Prostate gland (tissue), 2 donors: ENCODE data around the gene SLC6A16. TPM values are rescaled to one million over a fixed set of nuclear protein-coding genes. Genes with fewer than 3 reads are reported as not detected.
"Not testable (repeated sequence)": the region's sequence is repeated elsewhere in the genome, so short reads cannot be mapped to it uniquely, and the experiment has no call there.

Experiments used
- DNase-seq: peaks from one replicate; pipeline ENCODE4 v3.0.0-alpha.2; 2019; ENCODE audit warnings: low spot score
- H3K27ac ChIP-seq, 2 donors: fragments of 200-600 bp; sonication (generic); 2 replicates each; pipeline ENCODE4 v1.5.1; 2017 to 2019
- H3K27me3 ChIP-seq: fragments of 200-600 bp; sonication (generic); replicated peaks from 2 replicates; pipeline ENCODE4 v1.5.1; 2019; ENCODE audit not compliant: insufficient read depth
- H3K36me3 ChIP-seq, 2 donors: fragments of 200-600 bp; sonication (generic); 1 replicate in 1 of 2; 2 replicates in 1 of 2; pipeline versions ENCODE4 v1.5.1 to v1.8.1; 2017 to 2019
- H3K4me1 ChIP-seq: fragments of 200-600 bp; sonication (generic); replicated peaks from 2 replicates; pipeline ENCODE4 v1.5.1; 2019
- H3K4me3 ChIP-seq, 2 donors: fragments of 200-600 bp; sonication (generic); 2 replicates each; pipeline ENCODE4 v1.5.1; 2017 to 2019
- H3K9me3 ChIP-seq: fragments of 200-600 bp; sonication (generic); 2 replicates; pipeline ENCODE4 v1.5.1; 2017
- POLR2A ChIP-seq: fragments of 450-650 bp; IDR thresholded peaks from one replicate; pipeline ENCODE4 v1.6.1; 2016; ENCODE audit warnings: antibody characterized with exemption, mild to moderate bottlenecking
- POLR2AphosphoS5 ChIP-seq: sonication (generic); formaldehyde crosslinking; IDR thresholded peaks from one replicate; pipeline ENCODE4 v1.6.1; 2017; ENCODE audit warnings: antibody characterized with exemption
- whole genome bisulfite sequencing: methylation state at CpG from one replicate; pipeline ENCODE4 v1.1.5; 2018; 5-methylcytosine and 5-hydroxymethylcytosine counted together
- intact Hi-C: fragments of 100-400 bp; cut with DNase I; formaldehyde crosslinking; loops from one replicate; pipeline ENCODE4 v1.14.2; 2022
- total RNA-seq, 2 donors: library from RNA; depleted of rRNA; stranded (reverse); fragments of >200 nt; gene quantifications; one replicate each; pipeline ENCODE4 v1.1.0, GENCODE V29; 2016
- TF ChIP-seq, protein P1 (sequence below), 4 experiments: fragments of 200-600 bp in 2 of 4; fragments of 450-650 bp in 2 of 4; sonication (generic) in 2 of 4; IDR thresholded peaks; 1 replicate in 3 of 4; 2 replicates in 1 of 4; pipeline ENCODE4 v1.5.1; 2016 to 2019; ENCODE audit warnings: antibody characterized with exemption in 4 of 4, mild to moderate bottlenecking in 2 of 4, moderate library complexity in 2 of 4

SLC6A16 gene
- 1 to 10 TPM in 1 of 2 donors, under 1 TPM in 1; 0.59 to 4.3 TPM for total RNA-seq

DNA sequence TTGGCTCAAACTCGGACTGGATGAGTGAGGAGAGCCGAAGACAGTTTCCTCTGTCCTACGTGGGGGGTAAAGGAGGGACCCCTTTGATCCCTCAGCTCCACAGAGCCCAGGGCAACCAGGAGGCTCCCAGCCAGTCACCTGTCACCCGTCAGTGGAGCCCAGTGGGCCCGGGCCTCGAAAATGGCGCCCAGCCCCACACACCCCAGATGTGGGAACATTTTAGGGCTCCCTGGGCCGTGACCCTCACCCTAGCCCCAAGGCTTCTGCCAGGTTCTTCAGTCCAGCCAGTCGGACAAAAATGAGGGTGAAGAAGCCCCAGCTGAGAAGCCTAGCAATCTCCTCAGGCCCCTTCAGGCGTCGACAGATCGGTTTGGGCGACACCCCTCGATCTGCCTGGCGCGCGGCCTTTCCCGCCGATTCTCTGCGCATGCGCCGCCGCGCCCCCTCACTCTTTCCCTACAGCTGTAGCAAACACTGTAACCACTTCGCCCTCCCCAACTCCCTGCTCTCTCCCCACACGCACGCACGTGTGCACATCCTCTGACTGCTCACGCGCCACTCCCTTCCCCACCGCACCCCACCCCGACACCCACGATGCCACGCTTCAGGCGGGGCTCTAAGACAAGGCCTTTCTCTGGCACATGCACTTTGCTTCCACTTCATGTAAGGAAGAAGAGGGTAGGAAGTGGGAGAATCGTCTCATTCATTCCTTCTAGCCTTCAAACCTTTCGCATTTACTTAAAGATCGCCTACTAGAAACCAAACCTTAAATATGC is at the start of gene SLC6A16:
TSS of gene SLC6A16 (minus strand) at position 391 of the 776 bp plus-strand sequence. CDS start 13,844 bp downstream, outside the sequence.
- Histone ChIP-seq H3K4me1 (no peaks in the 10 kb centered on the region), H3K9me3 (no peaks in the 10 kb centered on the region), H3K4me3 (no peak within 1 kb of the TSS), H3K27me3 (no peaks in the 10 kb centered on the region), H3K36me3 (no peaks in the 10 kb centered on the region), H3K27ac (no peak within 1 kb of the TSS)
- no peak for DNase-seq
- 90% methylated on average over 38 of the region's 38 CpGs for WGBS
- intact Hi-C loops, result no loop called here
- TF ChIP-seq POLR2A, result no peak

DNA sequence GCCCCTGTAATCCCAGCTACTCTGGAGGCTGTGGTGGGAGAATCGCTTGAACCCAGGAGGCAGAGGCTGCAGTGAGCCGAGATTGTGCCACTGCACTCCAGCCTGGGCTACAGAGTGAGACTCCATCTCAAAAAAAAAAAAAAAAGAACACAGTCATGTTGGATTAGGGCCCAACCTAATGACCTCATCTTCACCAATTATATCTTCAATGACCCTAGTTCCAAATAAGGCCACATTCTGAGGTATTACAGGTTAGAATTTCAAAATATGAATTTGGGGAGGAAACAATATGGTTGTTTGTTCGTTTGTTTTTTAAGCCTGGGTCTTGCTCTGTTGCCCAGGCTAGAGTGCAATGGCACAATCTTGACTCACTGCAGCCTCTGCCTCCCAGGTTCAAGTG is 48.2 kb upstream of the SLC6A16 start:
- H3K4me3 ChIP-seq, H3K4me1 ChIP-seq, intact Hi-C loops, H3K9me3 ChIP-seq, H3K27ac ChIP-seq, DNase-seq, H3K27me3 ChIP-seq, H3K36me3 ChIP-seq: not testable (repeated sequence)
- WGBS, result 80% methylated on average over 3 of the region's 3 CpGs

DNA sequence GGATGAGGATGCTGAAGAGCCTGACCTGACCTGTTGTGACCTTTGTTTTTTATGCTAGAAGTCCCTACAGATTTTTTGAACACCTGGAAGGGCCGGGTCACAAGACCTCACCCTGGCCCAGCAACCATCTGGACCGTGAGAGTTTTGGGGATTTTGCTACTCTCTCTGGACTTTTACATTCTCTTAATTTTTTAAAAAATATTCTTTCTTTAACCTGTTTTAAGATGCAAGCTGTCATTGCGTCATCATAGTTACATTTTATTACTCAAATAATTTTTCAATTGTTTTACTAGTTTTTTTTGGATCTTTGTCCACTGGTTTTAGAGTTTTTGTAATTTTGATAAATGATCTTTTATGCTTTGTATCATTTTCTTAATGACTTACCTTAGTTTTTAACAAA is 46.2 kb upstream of the SLC6A16 start:
- DNase-seq, result no peak
- no peak overlapping the region for H3K4me3 ChIP-seq
- no peaks in the 10 kb centered on the region for H3K36me3 ChIP-seq
- no peaks in the 10 kb centered on the region for H3K27me3 ChIP-seq
- 77% methylated on average over 3 of the region's 3 CpGs for WGBS
- intact Hi-C loops, result no loop called here
- no peaks in the 10 kb centered on the region for H3K9me3 ChIP-seq
- no peaks in the 10 kb centered on the region for H3K4me1 ChIP-seq
- TF ChIP-seq POLR2AphosphoS5 (no peak), POLR2A (no peak)
- TF ChIP-seq, protein P1, sequence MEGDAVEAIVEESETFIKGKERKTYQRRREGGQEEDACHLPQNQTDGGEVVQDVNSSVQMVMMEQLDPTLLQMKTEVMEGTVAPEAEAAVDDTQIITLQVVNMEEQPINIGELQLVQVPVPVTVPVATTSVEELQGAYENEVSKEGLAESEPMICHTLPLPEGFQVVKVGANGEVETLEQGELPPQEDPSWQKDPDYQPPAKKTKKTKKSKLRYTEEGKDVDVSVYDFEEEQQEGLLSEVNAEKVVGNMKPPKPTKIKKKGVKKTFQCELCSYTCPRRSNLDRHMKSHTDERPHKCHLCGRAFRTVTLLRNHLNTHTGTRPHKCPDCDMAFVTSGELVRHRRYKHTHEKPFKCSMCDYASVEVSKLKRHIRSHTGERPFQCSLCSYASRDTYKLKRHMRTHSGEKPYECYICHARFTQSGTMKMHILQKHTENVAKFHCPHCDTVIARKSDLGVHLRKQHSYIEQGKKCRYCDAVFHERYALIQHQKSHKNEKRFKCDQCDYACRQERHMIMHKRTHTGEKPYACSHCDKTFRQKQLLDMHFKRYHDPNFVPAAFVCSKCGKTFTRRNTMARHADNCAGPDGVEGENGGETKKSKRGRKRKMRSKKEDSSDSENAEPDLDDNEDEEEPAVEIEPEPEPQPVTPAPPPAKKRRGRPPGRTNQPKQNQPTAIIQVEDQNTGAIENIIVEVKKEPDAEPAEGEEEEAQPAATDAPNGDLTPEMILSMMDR (IDR thresholded peaks at IDR 0.05), result no peak
- H3K27ac ChIP-seq, result no peak overlapping the region

DNA sequence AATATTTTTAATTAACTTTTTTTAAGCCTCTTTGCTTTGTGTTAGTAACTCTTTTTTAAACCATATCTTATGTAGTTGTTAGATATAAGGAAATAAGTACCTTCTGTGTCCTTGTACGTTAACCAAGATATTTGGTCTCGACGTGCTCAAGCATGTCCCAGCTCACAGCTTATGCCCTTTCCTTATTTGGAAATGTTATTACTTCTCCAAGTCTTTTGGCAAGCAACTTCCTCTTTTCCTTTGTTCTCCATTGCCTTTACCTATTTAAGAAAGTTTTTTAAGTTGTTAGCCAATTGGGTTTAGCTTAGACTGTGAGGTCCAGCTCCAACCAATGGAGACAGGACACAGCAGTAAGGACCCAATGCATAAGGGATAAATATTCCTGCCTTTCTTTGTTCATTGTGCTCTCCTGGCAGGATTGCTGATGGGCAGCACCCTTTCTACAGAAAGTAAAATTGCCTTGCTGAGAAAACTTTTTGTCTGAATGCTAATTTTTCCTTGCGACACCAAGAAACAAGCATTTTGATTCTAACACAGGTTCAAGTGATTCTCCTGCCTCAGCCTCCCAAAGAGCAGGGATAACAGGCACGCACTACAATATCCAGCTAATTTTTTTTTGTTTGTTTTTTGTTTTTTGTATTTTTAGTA is 43.8 kb upstream of the SLC6A16 start:
- WGBS, result 80% methylated on average over 5 of the region's 5 CpGs
- no peak for DNase-seq
- H3K27ac ChIP-seq, result no peak overlapping the region
- intact Hi-C loops, result no loop called here
- H3K4me1 ChIP-seq, result no peaks in the 10 kb centered on the region
- no peaks in the 10 kb centered on the region for H3K36me3 ChIP-seq
- no peaks in the 10 kb centered on the region for H3K27me3 ChIP-seq
- no peak overlapping the region for H3K4me3 ChIP-seq
- no peak for TF ChIP-seq POLR2A
- no peaks in the 10 kb centered on the region for H3K9me3 ChIP-seq

DNA sequence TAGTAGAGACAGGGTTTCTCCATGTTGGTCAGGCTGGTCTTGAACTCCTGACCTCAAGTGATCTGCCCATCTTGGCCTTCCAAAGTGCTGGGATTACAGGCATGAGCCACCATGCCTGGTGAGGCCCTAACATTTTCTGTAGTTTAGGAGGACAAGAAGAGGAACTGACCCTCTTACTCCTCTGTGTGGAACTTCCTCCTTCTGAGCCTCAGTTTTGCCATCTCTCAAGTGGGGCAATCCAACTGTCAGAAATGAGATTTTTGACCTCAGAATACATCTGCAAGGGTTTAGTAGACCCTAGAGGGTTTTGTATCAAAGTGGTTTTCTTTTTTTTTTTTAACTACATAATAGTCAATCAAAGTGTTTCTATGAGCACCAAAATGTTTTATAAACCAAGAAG is 41.1 kb upstream of the SLC6A16 start:
- TF ChIP-seq, protein P1 (IDR thresholded peaks at IDR 0.05), result no peak
- TF ChIP-seq POLR2AphosphoS5 (no peak), POLR2A (no peak)
- no peak for DNase-seq
- no peaks in the 10 kb centered on the region for H3K9me3 ChIP-seq
- H3K36me3 ChIP-seq, result no peaks in the 10 kb centered on the region
- no peaks in the 10 kb centered on the region for H3K27me3 ChIP-seq
- intact Hi-C loops, result no loop called here
- no peak overlapping the region for H3K27ac ChIP-seq
- H3K4me3 ChIP-seq, result no peak overlapping the region
- no peaks in the 10 kb centered on the region for H3K4me1 ChIP-seq

DNA sequence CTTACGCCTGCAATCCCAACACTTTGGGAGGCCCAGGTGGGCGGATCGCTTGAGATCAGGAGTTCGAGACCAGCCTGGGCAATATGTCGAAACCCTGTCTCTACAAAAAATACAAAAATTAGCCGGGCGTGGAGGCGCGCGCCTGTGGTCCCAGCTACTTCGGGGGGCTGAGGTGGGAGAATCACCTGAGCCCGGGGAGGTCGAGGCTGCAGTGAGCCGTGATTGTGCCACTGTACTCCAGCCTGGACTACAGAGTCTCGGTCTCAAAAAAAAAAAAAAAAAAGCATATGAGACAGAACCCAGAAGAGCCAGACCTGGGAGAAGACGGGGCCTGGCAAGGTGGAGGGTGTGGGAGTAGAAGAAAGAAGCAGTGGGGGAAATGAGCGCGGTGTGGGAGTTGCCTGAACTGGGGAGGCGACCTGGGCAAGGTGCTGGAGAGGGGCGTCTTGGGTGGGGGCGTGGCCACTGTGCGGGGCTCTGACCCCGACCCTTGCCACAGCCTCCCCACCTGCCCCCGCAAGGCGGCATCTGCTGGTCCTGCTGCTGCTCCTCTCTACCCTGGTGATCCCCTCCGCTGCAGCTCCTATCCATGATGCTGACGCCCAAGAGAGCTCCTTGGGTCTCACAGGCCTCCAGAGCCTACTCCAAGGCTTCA is 39.2 kb upstream of the SLC6A16 start:
- peak overlapping the region; percentile 19 to 22 for H3K4me3 ChIP-seq
- H3K27me3 ChIP-seq, result no peaks in the 10 kb centered on the region
- intact Hi-C loops, result no loop called here
- H3K36me3 ChIP-seq, result no peaks in the 10 kb centered on the region
- H3K4me1 ChIP-seq, result no peaks in the 10 kb centered on the region
- WGBS, result 74% methylated on average over 27 of the region's 27 CpGs
- no peaks in the 10 kb centered on the region for H3K9me3 ChIP-seq
- H3K27ac ChIP-seq, result peak overlapping the region; percentile 88 to 90
- TF ChIP-seq, protein P1 (IDR thresholded peaks at IDR 0.05), result no peak
- TF ChIP-seq POLR2AphosphoS5 (no peak), POLR2A (no peak)
- DNase-seq, result no peak
